HG03280 (cell line): ENCODE measurements around the gene GRIA3.
A peak's percentile ranks its signal among the peaks of the same experiment; 100 is the strongest.

Experiments
- ATAC-seq: cut with Tn5 transposase; IDR thresholded peaks from one replicate; pipeline ENCODE4 v1.9.1; 2021; ENCODE audit warnings: mild to moderate bottlenecking, moderate library complexity; ENCODE audit not compliant: unreplicated experiment

The GRIA3 gene

DNA sequence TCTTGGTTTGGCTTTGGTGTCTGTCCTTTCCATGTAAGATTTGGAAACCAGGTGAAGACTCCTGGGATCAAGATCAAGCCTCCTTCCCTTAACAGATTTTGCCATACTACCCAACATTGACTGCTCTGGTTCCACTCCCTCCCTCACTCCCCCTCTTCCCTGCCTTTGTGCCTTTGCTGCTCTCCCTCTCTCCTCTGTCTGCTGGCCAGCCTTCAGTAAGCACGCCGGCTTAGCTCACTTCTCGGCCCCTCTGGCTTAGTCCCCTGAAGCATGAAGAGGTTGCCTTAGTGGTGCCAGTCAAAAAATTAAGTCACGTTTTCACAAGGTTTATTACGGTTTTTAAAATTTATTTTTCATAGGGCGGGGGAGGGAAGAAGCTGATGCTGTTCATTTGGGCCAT is 6.0 kb downstream of the GRIA3 start:
- ATAC-seq: no peak

DNA sequence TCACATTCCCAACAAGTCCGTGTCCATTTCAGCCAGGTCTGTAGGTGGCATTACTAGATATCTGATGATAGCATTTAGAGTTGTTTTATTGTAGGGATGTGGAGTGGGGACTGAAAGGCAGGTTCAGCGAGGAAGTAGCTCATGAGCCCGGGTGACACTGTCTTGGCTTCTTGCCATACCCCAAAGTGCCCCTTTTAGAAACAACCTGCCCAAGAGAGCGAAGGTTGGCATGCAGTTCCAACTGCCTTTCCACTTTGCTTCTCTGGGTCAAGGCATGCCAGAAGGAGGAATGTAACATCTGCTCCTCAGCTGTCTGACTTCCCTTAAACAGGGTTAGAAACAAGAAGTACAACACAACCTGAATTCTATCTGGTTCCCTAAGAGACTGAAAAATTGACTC is 9.0 kb downstream of the GRIA3 start:
- ATAC-seq: no peak

- ATAC-seq: no peak
Observed at GRCh38 chrX:123199338-123199737, 15.3 kb downstream of the GRIA3 start.

DNA sequence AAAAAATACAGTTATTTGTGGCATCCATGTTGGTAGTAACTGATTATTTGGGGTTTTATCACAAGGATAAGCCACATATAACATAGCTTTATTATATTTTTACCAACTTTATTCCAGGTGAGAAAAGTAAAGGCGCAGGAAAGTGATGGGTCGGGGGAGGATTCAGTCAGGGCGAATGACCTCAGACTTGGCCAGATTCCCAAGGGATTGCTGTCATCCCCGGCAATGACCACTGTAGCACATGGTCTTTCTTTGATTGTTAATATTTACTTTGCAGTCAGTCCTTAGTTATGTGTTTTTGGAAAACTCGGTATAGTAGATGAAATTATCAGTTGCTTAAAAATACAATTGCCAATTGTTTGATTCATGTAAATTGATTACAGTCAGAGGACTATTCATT is 17.6 kb downstream of the GRIA3 start:
- no peak for ATAC-seq

DNA sequence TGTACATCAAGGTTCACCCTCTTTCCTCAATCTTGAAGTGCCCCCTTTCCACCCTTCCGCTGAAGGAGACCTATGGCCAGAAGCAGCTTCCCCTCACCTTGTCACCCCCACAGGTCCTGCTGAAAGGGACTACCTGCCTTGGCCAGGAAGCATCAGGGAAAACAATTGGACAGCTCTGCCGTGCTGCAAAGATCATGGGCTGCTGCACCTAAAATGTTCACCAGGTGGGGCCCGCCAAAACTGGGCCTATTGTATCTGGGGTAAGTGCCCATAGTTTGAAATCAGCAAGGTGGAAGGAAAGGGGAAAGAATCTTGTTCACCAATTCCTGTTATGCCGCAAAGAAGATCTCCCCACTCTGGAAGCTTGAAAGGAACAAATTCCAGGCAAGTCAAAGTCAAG is 18.4 kb downstream of the GRIA3 start:
- ATAC-seq: no peak

GRCh38 chrX:123203772-123204171 is 19.7 kb downstream of the GRIA3 start:
- no peak for ATAC-seq

DNA sequence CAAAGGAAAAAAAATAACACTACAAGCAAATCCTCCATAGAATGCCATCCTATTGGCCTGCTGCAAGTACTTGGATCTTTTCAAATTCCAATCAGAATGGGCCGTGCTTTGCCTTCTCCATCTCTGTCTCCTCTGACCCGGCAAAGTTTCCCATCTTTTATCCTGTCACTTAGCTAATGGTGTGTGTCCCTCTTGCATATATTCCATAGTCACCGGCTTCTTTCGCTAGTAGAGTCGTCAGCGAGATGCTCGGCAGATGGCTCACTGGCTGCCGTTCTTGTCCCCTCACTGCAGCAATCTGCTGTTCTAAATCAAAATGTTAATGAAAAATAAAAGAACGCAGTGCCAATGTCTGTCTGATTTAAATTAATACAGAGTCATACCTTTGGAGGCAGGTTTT is 22.1 kb downstream of the GRIA3 start:
- no peak for ATAC-seq

- no peak for ATAC-seq
Observed at GRCh38 chrX:123210252-123210651, 26.2 kb downstream of the GRIA3 start.

DNA sequence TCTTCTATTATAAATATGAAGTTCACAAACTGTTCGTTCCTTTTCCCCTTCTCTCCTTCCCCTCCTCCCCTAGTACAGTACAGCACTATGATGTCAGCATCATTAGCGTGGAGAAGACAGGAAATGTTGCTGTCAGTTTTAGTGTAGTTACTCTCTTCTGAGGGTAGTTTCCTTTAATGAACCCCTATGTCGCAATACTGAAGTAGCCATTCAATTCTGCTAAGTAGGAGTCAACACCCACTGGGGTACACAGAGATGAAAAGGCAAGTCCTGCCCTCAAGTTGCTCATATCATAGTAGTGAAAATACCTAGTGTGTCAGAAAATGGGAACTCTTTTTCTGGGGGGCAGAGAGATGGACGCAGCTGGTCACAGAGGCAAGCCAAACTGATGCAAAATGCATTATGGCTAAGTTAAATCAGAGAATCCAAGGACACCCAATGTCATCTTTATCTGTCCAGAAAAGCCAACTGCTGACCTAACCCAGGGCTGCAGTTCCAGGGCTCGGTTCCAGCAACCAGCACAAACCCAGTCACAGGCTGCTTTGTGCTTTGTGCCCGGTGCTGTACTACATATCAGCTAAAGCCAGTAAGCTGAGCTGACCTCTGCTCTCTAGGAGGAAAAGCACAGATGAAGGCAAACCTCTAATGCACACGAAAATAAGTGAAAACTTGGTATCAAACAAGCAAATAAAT is 31.5 kb downstream of the GRIA3 start:
- ATAC-seq: no peak

DNA sequence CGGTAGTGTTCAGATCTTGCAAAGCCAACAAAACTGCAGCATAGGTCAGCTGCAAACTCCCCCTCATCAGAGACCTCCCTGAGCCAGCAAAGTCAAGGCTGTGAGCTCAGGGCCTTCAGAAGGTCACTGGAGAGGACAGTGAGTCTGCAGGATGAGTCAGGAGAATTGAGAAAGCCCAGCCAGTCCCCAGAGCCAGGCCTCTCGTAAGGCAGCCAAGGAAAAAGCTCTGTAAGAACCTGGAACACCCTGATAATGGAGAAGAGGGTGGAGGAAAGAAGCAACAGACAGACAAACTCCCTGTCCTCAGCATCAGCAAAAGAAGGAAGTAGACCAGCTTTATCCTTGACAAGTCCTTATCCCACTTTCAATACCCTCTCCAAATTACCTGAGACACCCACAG is 33.0 kb downstream of the GRIA3 start:
- ATAC-seq: no peak

DNA sequence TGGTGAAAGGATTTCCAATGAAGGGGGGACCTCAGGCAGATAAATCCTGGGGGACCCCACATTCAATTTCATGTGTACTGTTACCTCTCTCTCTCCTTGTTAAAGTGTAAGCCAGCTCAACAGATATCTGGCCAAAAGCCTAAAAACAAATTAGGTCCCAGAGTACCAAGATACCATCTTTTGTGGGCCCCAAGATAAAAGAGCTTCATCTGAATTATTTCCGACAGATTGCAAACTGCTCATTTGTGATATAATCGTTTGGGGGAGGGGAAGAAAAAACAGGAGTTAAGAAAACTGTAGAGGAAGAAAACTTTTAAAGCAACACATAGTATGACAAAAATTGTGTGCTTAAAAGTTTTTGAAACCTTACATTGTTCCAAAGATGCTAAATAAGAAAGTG is 33.6 kb downstream of the GRIA3 start:
- ATAC-seq: no peak

- no peak for ATAC-seq
Observed at GRCh38 chrX:123219916-123220315, 35.8 kb downstream of the GRIA3 start.

DNA sequence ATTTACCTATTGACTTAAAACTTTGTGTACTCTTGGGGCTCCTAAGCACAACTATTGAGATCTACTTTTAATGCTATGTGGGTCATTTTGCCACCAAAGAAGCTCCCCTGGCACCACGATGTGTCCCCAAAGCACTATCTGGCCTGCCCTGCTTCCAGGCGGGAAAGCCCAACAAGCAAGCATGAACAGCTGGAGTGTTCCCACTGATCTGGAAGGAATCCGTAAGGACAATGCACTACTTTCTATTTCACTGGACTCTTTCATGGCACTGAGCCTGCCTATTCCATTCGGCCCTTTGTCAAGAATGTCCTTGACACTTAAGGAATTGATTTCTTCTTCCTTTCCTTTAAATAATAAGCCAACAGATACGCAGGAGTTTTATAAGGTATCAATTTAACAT is 38.8 kb downstream of the GRIA3 start:
- ATAC-seq: no peak

DNA sequence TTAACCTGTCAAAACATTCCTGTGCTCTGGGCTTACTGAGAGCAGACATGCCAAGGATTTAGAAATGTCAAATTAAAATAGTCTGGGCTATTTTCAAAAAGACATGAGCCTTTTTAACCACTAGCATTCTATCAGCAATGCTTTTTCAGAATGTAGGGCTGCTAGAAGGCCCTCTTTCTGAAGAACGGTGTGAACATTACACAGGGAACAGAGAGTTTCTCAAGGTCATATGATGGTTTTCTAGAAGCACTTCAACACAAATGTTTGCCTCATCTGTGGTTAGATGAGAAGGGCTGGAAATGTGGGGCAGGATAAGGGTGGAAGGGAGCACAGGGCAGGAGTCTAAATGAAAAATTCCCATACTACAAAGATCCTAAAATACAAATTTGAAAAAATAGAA is 39.3 kb downstream of the GRIA3 start:
- ATAC-seq: no peak

- peak; percentile 52 for ATAC-seq
Observed at GRCh38 chrX:123223859-123224258, 39.8 kb downstream of the GRIA3 start.

DNA sequence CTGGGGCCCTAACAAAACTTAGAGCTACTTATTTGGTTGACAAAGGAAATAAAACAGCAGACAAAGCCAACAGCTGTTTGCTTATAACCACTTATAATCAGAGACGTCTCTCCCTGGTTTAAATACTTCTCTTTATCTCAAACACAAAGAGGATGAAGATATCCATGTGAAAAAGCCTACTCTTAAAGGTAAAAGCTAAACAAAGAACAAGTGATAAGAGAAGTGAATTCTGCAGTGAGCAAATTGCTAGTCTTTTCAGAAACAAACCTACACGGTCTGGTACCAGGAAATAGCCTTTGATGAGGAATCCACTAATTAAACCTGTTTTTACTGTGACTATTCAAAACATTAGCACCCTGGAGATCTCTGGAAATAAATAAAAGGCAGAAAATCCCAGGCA is 46.7 kb downstream of the GRIA3 start:
- no peak for ATAC-seq

DNA sequence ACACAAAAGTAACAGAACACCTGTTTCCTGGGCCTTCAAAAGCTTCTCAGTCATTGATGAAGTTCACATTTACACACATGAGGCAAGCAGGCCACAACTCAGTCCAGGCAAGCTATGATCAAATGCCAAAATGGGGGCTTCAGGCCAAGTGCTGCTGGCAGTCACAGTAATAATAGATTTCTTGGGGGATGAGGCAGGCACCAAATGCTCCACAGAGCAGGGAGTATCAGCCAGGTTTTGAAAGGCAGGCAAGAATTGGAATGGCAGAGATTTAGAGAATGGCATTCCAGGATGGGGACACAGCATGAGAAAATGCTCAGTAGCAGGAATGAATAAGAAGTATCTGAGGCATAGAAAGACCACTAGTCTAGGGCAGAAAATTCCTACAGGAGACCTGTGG is 52.8 kb downstream of the GRIA3 start:
- no peak for ATAC-seq

GRCh38 chrX:123237271-123237670 is 53.2 kb downstream of the GRIA3 start:
- ATAC-seq: no peak

DNA sequence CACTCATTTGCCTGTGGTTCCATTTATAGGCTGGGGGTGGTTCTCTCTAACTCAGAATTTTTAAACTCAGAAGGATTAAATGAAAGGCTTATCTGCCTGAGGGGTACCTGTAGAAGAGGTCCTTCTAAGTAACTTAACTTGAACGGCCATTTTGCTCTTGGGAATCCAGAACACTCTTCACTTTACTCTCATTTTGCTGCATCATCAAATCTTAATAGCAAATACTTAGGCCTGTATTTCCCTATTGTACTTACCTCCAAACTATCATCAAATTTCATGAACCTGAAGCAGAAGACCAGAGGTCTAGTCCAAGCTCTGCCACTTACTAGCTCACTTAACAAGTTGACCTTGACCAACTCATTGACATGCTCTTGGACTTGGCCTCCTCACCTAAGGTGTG is 70.4 kb downstream of the GRIA3 start:
- no peak for ATAC-seq

- ATAC-seq: no peak
Observed at GRCh38 chrX:123256378-123256777, 72.3 kb downstream of the GRIA3 start.

GRCh38 chrX:123260920-123261418 is 76.9 kb downstream of the GRIA3 start:
- no peak for ATAC-seq

DNA sequence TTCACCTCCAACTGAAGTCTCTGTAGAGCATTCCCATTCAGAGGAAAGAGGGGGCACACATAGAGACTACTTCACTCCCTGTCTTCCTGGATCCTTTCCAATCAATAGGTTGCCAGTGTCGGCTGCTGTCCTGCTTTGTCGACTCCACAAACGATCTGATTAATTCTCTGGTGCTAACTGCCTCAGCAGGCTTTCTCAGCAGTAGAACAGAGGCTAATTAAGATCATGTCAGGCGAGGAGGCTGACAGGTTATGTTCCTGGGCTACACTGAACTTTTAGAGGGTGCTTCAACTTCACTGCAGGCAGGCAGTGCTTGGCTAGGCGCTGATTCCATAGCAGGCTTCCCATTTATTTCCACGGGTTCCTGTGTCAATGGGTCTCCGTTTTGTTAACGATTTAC is 79.2 kb downstream of the GRIA3 start:
- ATAC-seq: no peak

GRCh38 chrX:123263747-123264146 is 79.7 kb downstream of the GRIA3 start:
- ATAC-seq: no peak
